Endodermal cell (in vitro differentiated cells): ENCODE measurements around the gene ZNF546. TPM values are rescaled to one million over a fixed set of nuclear protein-coding genes. Genes with fewer than 3 reads are reported as not detected.

Source experiments
- DNase-seq: peaks from one replicate; pipeline ENCODE4 v3.0.0-alpha.2; 2017
- H3K27ac ChIP-seq: 2 replicates; pipeline ENCODE4 v1.5.1; 2013; ENCODE audit warnings: mild to moderate bottlenecking, low read depth, low read length, moderate library complexity
- H3K27me3 ChIP-seq: 2 replicates; pipeline ENCODE4 v1.6.1; 2013; ENCODE audit warnings: mild to moderate bottlenecking, low read length, moderate library complexity; ENCODE audit not compliant: insufficient read depth, control insufficient read depth, poor library complexity, severe bottlenecking
- H3K36me3 ChIP-seq: 2 replicates; pipeline ENCODE4 v1.7.0; 2013; ENCODE audit warnings: mild to moderate bottlenecking, low read length, moderate library complexity; ENCODE audit not compliant: control insufficient read depth, insufficient read depth
- H3K4me1 ChIP-seq: one replicate; pipeline ENCODE4 v1.7.0; 2013; ENCODE audit warnings: low read length; ENCODE audit not compliant: control insufficient read depth, insufficient read depth
- H3K4me3 ChIP-seq: 2 replicates; pipeline ENCODE4 v1.5.1; 2013; ENCODE audit warnings: mild to moderate bottlenecking, low read length, moderate library complexity
- H3K9ac ChIP-seq: 2 replicates; pipeline ENCODE4 v1.6.1; 2013; ENCODE audit warnings: mild to moderate bottlenecking, low read length, moderate library complexity; ENCODE audit not compliant: poor library complexity, severe bottlenecking; ENCODE audit errors: extremely low read depth
- H3K9me3 ChIP-seq: 2 replicates; pipeline ENCODE4 v1.6.1; 2013; ENCODE audit warnings: mild to moderate bottlenecking, low read length, moderate library complexity; ENCODE audit not compliant: control insufficient read depth
- H3K27ac Mint-ChIP-seq: 2 replicates; pipeline ENCODE4 v1.8.0; 2020; ENCODE audit warnings: mixed read lengths
- H3K27me3 Mint-ChIP-seq: 2 replicates; pipeline ENCODE4 v1.8.0; 2021; ENCODE audit warnings: mild to moderate bottlenecking, mixed read lengths; ENCODE audit not compliant: insufficient read depth
- H3K36me3 Mint-ChIP-seq: 2 replicates; pipeline ENCODE4 v1.8.0; 2020; ENCODE audit warnings: low read depth, mixed read lengths
- H3K4me1 Mint-ChIP-seq: 2 replicates; pipeline ENCODE4 v1.8.0; 2020; ENCODE audit warnings: mixed read lengths
- H3K4me3 Mint-ChIP-seq: 2 replicates; pipeline ENCODE4 v1.8.0; 2020; ENCODE audit warnings: mild to moderate bottlenecking, moderate library complexity, mixed read lengths
- H3K9me3 Mint-ChIP-seq: 2 replicates; pipeline ENCODE4 v1.8.0; 2020; ENCODE audit warnings: mild to moderate bottlenecking, mixed read lengths
- CTCF ChIP-seq: fragments of 200-600 bp; sonication (generic); conservative IDR thresholded peaks from 2 replicates; pipeline ENCODE4 v1.5.0; 2021; ENCODE audit warnings: antibody characterized with exemption, mild to moderate bottlenecking
- WGBS, 2 experiments: methylation state at CpG; one replicate each; pipeline versions ENCODE4 v1.1.5 to v1.1.7; 2013; ENCODE audit warnings: missing lambda C conversion rate in 2 of 2, mixed read lengths in 1 of 2; ENCODE audit not compliant: insufficient coverage in 1 of 2, insufficient read length in 1 of 2; 5-methylcytosine and 5-hydroxymethylcytosine counted together
- total RNA-seq, 2 donors: library from RNA; stranded (reverse); fragmentation: NEBNext Ultra II Directional in 1 of 2; extraction: Animal tissue kit (Norgen Biotek cat#: 25700) in 1 of 2; gene quantifications; 2 replicates in 1 of 2; 3 replicates in 1 of 2; pipeline ENCODE4 v1.2.1, GENCODE V29; 2021

Gene ZNF546
- total RNA-seq, 2 donors from 2014 or later, result 2.5 to 4.6 TPM

GRCh38 chr19:40059624-40060023, 62.8 kb downstream of the ZNF546 start:
- no peaks in the 10 kb centered on the region for H3K4me1 ChIP-seq
- H3K4me3 ChIP-seq, result peak overlapping the region; percentile 49
- TF ChIP-seq CTCF, result no peak
- no peak overlapping the region for H3K27ac Mint-ChIP-seq
- no peak overlapping the region for H3K9ac ChIP-seq
- DNase-seq, result no peak
- peaks cover 8% of the 10 kb centered on the region for H3K4me1 Mint-ChIP-seq
- 90 to 94% methylated on average over 1 of the region's 1 CpG for WGBS, 2 experiments
- no peaks in the 10 kb centered on the region for H3K36me3 ChIP-seq
- no peaks in the 10 kb centered on the region for H3K27me3 Mint-ChIP-seq
- no peak overlapping the region for H3K4me3 Mint-ChIP-seq
- H3K27ac ChIP-seq, result no peak overlapping the region
- peaks cover 36% of the 10 kb centered on the region for H3K9me3 Mint-ChIP-seq
- peaks cover 5% of the 10 kb centered on the region for H3K36me3 Mint-ChIP-seq
- H3K27me3 ChIP-seq, result no peaks in the 10 kb centered on the region
- H3K9me3 ChIP-seq, result peaks cover 50% of the 10 kb centered on the region

GRCh38 chr19:40070058-40070457, 73.2 kb downstream of the ZNF546 start:
- Histone ChIP-seq H3K27me3 (no peaks in the 10 kb centered on the region), H3K36me3 (peaks cover 25% of the 10 kb centered on the region), H3K4me1 (no peaks in the 10 kb centered on the region), H3K27ac (no peak overlapping the region), H3K4me3 (no peak overlapping the region), H3K9ac (no peak overlapping the region), H3K9me3 (peaks cover 56% of the 10 kb centered on the region)
- TF ChIP-seq CTCF, result no peak
- Mint-ChIP-seq H3K27me3 (no peaks in the 10 kb centered on the region), H3K9me3 (peaks cover 86% of the 10 kb centered on the region), H3K4me1 (no peaks in the 10 kb centered on the region), H3K36me3 (peaks cover 77% of the 10 kb centered on the region), H3K4me3 (no peak overlapping the region), H3K27ac (no peak overlapping the region)
- no CpG with 5 or more reads among the region's 1 CpG for WGBS, 2 experiments
- DNase-seq, result no peak

Other genes starting within 250 kb of the ZNF546 start
- not detected for gene LEUTX, start 218.2 kb upstream of the ZNF546 start, total RNA-seq
- gene DYRK1B, start 162.9 kb upstream of the ZNF546 start, total RNA-seq, result 10 to 100 TPM; 21.8 to 37.7 TPM
- gene FBL, start 150.7 kb upstream of the ZNF546 start, total RNA-seq, result 100 to 1,000 TPM; 356 to 387 TPM
- under 1 TPM; 0.29 to 0.62 TPM for gene FCGBP, start 62.4 kb upstream of the ZNF546 start, total RNA-seq
- 10 to 100 TPM; 88.9 to 96.9 TPM for gene PSMC4, start 25.9 kb upstream of the ZNF546 start, total RNA-seq
- gene ZNF780B, start 59.2 kb downstream of the ZNF546 start, total RNA-seq, result 10 to 100 TPM; 24.7 to 30.5 TPM
- 10 to 100 TPM; 20.5 to 21.2 TPM for gene ZNF780A, start 93.9 kb downstream of the ZNF546 start, total RNA-seq
- 10 to 100 TPM; 35.2 to 39.3 TPM for gene MAP3K10, start 194.4 kb downstream of the ZNF546 start, total RNA-seq
- gene TTC9B, start 221.3 kb downstream of the ZNF546 start, total RNA-seq, result not detected
- gene CCNP, start 229.6 kb downstream of the ZNF546 start, total RNA-seq, result 1 to 10 TPM in 1 of 2 donors, under 1 TPM in 1; 0.73 to 1.4 TPM